Activated CD4-positive, alpha-beta T cell treated with anti-CD3 and anti-CD28 coated beads, Interleukin-2, amount 50 U/mL, for 4 hours (primary cell): ENCODE measurements around the gene CASP9.
A peak's percentile ranks its signal among the peaks of the same experiment; 100 is the strongest.
"Not testable (repeated sequence)": the region's sequence is repeated elsewhere in the genome, so short reads cannot be mapped to it uniquely, and the experiment has no call there.

Source experiments
- DNase-seq, 2 experiments: peaks; one replicate each; pipeline ENCODE4 v3.0.0-alpha.2; 2020

The CASP9 gene

DNA sequence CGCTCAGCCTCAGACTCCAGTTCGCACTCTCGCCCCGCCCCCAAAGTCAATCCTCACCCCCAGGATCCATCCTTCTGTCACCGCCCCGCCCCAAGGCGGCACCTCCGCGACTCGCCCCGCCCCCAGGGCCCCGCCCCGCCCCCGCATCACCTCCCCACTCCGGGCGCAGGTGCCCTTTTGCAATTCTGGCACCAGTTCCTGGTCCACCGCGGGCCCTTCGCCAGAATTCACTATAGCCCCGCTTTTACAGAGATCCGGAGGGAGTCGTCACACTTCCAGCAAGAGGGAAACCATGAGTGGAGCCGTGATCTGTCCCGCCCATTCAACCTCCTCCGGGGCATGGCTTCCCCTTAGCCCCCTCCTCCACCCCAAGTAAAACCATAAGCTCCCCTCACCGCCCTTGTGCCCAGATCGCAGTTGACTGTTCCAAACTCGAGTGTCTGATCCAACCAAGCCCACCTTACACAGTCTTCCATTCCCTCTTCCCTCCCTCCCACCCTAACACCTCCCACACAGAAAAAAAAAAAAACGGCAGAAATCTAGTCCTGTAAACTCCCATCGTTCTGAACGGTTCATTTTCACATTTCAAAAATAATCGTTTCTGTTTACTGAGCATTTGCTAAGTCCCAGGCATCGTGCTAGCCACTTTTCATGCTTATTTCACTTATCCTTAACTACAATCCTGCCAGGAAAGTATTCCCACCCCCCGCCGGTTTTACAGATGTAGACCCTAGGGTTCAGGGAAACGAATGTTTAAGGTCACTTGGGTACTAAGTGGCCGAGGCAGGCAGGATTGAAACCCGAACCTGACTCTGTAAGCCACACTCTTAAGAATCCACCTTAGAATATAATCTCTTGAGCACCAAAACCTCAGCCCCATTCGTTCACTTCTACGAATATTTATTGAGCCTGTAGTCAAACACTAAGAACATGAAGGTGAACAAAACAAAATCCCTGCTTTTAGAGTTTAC lies 1.3 kb upstream of the CASP9 start:
- DNase-seq = no peak

DNA sequence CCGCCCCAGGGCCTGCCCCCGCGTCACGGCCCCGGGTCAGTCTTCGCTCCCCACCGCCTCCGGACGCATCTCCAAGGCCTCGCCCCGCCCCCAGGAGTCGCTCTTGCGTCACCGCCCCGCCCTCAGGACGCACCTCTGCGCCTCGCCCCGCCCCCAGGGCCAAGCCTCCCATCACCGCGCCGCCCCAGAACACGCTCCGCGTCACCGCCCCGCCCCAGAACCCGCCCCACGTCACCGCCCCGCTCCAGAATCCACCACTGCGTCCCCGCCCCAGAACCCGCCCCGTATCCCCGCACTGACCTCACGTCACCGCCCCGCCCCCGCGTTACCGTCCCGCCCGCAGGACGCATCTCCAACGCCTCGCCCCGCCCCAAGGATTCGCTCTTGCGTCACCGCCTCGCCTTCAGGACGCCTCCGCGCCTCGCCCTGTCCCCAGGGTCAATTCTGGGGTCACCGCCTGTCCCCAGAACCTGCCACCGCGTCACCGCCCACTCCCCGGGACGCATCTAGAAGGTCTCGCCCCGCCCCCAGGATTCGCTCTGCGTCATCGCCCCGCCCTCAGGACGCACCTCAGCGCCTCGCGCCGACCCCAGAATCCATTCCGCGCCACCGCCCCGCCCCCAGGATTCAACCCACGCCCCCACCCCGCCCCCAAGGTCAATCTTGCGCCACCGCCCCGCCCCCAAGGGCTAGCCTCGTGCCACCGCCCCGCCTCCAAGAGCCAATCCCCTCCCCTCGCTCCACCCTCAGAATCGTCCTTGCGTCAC lies 451 bp upstream of the CASP9 start:
- DNase-seq = peak; percentile 100

DNA sequence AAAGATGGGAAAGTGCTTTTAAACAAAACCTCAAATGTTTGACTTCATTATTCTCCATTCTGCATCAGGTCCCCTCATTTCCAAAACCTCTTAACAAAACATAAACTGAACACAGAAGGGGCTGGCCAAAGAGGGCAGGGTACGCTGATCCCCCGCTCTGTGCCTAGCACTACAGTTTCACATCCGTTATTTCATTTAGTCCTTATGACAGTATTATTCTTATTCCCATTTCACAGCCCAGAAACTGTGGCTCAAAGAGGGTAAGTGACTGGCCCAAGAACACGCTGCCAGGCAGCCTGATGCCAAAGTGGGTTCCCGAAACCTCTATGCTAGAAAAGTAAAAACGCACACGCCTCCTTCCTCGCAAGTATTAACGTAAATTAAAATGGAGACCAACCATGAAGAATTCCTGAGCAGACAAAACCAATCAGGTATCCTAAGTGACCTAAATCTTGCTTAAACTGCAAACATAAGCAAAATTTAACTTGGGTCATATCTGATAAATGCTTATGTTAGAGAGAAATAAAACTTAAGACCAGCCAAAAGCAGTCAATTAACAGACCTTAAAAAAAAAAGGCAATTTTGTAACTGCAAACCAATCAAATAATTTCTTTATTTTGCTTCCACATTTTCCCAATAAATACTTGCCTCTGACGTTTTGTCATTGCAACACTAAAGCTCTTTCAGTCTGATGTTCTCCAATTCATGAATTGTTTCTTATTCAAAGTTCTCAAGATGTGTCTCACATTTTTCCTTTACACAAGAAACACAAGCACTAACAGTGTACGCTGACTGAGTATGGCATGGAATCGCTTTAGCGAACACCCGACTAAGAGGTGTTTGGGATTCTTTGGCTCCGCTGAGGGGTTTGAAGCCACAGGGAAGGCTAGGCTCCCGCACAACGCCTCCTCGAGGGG lies 653 bp downstream of the CASP9 start:
- DNase-seq = no peak

DNA sequence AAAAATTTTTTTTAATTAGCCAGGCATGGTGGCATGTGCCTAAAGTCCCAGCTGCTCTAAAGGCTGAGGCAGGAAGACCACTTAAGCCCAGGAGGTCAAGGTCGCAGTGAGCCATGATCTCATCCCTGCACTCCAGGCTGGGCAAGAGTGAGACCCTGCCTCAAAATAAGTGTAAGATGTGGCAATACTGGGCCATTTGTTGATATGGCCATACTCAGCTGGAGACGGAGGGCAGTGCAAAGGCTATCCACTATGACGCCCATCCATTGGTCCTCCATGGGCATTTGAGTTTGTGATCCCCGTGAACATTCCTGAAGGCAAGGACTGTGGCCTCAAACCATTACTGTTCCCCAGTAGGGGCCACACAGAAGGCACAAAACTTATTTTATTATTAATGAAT lies 1.5 kb downstream of the CASP9 start:
- DNase-seq = no peak

DNA sequence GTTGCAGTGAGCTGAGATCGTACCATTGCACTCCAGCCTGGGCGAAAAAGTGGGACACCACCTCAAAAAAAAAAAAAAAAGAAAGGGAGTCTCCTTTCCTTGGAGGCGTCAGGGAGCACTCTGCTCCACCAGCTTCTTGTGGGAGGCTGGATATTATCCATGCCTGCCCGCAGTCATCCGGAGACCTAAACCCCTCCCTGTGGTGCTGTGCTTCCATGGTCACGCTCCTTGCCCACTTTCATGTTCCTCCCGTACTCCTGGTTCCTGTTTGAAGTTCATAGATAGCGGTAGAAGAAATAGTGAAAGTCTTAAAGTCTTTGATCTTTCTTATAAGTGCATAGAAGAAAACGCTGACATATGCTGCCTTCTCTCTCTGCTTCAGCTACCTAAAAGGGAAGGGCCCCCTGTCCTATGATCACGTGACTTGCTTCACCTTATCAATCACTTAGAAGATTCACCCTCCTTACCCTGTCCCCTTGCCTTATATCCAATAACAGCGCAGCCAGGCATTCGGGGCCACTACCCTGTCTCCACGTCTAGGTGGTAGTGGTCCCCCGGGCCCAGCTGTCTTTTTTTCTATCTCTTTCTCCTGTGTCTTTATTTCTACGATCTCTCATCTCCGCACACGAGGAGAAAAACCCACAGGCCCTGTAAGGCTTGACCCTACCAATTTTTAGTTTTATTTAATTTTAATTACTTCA lies 2.7 kb downstream of the CASP9 start:
- not testable (repeated sequence) for DNase-seq

DNA sequence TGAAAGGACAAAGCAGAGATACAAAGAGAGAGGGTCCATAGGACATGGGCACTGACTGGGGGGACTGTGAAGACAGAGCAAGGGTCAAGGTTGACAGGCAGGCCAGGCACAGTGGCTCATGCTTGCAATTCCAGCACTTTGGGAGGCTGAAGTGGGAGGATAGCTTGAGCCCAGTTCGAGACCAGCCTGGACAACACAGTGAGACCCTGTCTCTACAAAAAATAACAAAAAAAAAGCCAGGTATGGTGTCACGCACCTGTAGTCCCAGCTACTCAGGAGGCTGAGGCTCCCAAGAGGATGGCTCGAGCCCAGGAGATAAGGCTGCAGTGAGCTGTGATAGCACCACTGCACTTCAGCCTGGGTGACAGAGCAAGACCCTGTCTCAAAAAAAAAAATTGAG lies 4.4 kb downstream of the CASP9 start:
- DNase-seq = no peak

DNA sequence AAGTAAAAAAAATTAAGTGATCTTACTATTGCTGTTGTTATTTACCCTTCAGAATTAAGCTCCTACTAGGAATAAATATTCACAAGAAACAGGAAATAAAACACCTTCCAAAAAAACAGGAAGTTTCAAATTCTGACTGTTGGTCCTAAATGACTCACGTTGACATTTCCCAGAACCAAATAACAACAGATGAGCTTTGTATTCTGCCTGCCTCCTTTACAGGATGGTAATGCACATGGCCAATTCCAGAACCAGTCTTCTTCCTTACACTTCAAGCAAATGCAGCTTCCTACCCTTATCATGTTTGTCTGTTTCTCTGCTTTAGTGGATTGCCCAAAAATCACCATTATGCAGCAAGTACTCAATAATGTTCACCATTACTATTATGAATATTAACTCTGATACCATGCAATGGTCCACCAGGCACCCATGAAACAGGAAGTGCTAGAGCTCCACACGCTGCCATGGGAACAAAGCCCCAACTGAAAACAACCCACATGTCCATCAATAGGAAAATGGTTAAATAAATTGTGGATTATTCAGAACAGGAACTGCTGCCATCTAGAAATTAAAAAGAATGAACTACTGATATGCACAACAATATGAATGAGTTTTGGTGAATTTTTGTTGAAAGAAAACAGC lies 8.9 kb downstream of the CASP9 start:
- DNase-seq = no peak

DNA sequence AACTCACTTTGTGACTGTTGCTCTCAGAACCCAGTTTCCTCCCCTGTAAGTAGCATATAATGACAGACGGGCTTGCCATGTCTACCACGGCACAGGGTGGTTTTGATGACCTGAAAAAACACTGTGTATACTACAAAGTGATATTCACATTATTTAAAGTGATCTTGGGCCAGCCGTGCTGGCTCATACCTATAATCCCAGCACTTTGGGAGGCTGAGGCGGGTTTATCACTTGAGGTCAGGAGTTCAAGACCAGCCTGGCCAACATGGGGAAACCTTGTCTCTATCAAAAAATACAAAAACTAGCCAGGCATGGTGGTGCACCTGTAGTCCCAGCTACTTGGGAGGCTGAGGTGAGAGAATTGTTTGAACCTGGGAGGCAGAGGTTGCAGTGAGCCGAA lies 9.5 kb downstream of the CASP9 start:
- not testable (repeated sequence) for DNase-seq

DNA sequence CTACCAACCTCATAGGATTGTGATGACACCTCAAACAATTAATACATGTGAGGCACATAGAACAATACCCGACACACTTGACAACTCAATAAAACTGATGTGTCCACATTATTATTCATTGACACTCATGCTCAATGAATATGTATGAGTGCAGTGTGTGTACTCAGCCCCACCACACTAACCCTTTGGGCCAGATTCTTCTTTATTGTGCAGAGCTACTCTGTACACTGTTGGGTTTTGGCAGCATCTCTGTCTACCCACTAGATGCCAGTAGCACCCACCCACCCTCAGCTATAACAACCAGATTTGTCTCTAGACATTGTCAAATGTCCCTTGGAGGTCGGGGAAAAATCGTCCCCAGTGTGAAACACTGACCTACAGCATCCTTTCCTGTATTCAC lies 10.1 kb downstream of the CASP9 start:
- no peak for DNase-seq

DNA sequence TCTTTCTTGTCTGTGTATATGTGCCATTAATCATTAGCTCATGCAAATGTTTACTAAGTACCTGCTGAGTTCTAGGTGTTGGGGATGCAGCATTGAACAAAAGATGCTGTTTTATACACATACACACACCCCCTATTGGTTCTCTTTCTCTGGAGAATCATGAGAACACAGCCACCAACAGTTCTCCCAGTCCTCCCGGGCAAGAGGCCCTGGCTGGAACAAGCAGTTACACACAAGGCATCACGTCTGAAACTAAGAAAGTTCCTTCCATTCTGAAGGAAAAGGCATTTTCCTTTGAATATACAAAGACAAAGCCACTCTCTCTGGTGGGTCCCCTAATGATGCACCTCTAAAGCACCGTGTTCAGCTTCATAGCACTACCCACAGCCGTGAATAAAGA lies 10.8 kb downstream of the CASP9 start:
- no peak for DNase-seq

DNA sequence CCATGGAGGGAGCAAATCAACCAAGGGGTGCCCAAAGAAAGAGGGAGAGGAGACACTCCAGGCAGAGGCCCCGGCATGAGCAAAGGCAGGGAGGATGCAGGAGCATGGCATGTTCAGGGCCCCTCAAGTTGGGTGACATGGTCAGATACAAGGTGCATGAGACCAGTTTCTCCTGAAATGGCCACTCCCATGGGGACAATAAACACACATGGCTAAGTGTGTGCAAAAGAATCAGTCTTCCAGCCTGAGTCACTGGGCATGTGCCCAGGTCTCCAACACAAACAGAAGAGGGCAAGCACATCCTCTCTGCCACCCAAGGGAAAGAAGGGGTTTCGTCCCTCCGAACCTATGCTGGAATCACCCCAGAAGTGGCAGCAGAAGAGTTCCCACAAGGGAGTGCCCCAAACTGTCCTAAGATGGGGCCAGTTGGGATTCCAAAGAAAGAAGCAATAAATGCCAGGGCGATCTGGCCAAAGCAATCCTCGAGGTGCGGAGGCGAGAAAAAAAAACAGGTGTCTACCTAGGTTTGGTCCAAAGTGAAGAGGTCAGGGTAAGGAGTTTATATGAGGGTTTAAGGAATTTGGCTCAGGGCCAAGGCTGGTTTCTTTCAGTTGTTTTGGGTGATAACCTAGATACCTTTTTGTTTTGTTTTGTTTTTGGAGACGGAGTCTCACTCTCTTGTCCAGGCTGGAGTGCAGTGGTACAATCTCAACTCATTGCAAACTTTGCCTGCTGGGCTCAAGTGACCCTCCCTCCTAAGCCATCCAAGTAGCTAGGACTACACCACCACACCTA lies 13.2 kb downstream of the CASP9 start:
- DNase-seq = no peak

DNA sequence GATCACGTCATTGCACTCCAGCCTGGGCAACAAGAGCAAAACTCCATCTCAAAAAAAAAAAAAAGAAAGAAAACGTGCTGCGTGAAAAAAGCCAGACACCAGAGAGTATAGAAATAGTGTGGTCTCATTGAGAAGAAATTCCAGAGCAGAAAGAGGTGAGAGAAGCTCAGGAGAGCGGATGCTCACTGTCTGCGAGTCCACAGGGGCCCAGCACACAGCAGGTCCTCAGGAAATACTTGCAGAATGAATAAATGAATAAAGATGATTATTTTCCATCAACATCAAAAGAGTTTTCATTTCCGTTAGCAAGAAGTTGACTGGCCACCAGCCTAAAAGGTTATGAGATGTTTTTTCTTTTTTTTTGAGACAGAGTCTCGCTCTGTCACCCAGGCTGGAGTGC lies 14.4 kb downstream of the CASP9 start:
- no peak for DNase-seq

DNA sequence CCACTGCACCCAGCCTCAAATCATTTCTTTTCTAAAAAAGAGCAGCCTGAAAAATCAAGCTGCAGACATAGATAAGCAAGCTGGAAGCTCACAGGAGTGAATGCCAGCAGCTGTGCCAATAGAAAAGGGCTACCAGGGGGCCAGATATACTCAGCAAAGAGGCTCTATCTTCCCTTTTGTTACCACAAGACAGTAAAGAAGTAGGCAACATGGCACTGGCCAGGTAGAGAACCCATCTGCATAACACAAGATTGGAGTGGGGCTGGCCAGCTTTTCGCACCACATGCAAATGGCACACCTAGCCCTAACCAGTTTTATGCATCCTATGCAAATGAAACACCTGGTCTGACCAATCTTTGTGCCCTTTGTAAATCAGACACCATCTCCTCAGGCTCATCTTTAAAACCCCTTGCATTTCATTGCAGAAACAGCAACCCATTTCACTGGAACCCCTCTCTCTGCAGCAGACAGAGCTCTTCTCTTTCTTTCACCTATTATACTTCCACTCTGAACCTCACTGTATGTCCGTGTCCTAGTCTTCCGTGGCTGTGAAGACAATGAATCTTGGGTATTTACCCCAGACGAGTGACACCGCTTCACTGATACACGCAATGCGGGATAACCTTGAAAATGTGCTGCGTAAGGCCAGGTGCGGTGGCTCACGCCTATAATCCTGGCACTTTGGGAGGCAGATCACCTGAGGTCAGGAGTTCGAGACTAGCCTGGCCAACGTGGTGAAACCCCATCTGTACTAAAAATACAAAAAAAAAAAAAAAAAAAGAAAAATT lies 15.1 kb downstream of the CASP9 start:
- DNase-seq = no peak

DNA sequence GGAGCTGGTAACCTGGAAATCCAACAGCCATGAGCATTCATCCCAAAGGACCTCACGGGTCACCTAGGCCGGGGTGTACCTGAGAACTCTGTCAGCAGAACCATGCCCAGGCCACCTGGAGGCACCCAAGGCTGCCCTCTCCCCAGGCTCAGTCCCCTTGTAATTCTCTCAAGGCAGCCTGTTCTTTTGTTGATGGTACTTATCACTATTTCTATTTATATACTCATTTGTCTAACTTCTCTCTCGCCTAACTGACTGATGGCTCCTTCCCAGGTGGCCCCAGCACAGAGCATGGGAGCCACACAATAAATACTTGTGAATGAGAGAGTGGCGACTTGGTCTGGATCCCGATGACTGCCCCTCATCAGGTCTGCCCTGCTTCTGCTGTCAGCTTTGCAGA lies 16.7 kb downstream of the CASP9 start:
- DNase-seq = no peak

DNA sequence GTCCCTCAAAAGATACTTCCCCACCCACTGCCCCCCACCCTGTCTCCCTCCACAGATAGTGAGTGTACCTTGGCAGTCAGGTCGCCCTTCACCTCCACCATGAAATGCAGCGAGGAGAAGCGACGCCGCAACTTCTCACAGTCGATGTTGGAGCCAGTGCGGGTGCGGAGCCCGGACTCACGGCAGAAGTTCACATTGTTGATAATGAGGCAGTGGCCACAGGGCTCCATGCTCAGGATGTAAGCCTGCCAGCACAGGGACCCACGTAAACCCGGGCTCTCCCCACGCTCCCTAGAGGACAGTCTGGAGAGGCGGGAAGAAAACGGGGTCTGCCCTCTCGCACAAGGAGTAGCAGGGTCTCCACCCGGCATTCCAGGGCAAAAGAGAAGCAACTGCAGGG lies 17.2 kb downstream of the CASP9 start:
- no peak for DNase-seq

DNA sequence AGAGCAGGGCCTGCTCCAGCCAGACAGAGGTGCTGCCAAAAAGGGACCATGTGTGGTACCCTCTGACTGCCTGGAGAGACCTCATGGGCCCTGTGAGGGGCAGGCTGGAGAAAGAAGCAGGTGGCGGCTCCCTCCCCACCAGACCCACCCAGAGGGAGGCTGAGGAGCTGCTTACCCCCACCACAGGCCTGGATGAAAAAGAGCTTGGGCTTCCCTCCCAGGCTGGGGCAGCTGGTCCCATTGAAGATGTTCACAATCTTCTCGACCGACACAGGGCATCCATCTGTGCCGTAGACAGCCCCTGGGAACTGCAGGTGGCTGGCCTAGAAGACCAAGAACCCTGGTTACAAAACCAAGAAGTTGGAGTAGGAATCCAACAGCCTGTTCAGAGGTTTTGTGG lies 19.6 kb downstream of the CASP9 start:
- no peak for DNase-seq

DNA sequence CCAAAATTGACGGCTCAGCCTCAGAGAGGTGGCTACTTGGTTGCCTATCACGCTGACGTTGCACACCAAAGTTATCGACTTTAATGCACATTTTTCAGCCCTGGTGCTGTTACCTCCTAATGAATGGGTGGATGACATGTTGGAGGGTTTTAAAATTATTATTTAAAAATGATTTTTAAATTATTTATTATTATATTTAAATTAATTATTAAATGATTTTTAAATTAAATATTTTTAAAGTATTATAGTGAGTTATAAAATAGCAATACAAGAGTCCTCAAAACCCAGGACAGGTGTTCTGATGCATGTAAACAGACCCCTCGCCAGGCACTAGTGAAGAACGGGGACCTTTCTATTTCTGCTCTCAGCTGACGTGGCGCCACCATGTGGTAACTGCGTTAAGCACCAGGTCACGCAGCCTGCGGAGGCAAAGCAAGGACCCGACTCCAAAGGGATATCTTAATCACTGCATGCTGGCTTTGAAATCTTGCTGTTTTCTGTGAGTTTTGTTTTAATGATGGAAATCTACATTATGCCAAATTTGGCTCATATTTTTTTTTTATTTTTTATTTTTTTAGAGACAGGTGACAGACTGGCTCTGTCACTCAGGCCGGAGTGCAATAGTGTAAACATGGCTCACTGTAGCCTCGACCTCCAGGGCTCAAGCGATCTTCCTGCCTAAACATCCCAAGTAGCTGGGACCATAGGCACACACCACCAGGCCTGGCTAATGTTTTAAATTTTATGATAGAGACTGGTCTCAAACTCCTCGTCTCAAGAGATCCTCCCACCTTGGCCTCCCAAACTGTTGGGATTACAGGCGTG lies 22.6 kb downstream of the CASP9 start:
- peak; percentile 29 to 40 for DNase-seq

DNA sequence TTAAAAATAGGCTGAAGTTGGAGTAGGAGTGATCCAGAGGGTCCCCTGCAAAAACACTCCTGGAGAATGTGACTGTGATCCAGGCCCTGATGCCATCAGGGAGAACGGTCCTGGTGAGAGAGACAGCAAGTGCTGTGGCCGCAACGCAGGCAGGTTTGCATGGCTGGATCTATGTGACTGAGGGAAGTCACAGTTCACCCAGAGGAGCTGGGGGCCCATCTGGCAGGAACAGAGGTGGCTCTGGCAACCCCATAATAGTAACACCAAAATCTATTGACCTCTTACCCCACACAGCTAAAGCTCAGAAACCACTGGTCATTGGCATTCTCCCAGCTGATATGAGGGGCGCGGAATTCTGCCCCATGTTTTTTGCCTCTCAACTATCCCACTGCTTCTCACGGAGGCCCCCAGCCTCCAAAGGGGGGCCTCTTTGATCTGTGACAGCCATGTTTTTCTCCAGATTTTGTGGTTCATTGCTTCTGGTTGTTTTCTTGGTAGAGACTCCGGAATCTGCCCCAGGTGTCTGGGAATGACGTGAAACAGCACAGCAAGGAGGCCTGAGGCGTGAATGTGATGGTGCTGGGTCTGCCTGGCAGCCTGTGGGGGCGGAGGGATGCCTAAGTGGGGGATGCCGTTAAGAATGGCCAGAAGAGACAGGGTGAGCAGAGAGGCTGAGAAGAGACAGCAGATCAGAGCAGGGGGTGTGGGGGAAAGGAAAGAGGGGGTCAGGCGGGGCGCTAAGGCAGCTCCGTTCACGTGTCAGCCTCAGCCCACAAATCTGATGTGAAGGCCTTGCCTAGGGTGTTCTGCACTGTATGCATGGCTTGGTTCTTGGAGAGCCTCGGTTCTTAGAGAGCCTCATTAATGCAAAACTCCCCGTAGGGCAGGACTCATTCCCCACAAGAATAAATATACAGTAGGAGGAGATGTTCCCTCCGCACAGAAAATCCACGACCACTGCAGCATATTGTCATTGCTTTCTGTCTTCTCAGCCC lies 23.5 kb downstream of the CASP9 start:
- no peak for DNase-seq
